ENCODE data around the gene ITPR3.
"Not testable (repeated sequence)": the region's sequence is repeated elsewhere in the genome, so short reads cannot be mapped to it uniquely, and the experiment has no call there.

The ITPR3 gene

GRCh38 chr6:33591424-33592032 is 29.6 kb upstream of the ITPR3 start:
- DNase-seq (ENCODE audit: low read depth), result no peak

GRCh38 chr6:33592280-33592594 is 28.9 kb upstream of the ITPR3 start:
- no peak for DNase-seq (ENCODE audit: low read depth)

- DNase-seq (ENCODE audit: low read depth), result no peak
These were observed 28.3 kb upstream of the ITPR3 start for GRCh38 chr6:33592595-33593413.

- no peak for DNase-seq (ENCODE audit: low read depth)
These were observed 27.8 kb upstream of the ITPR3 start for GRCh38 chr6:33593414-33593727.

- DNase-seq (ENCODE audit: low read depth), result no peak
These were observed 25.9 kb upstream of the ITPR3 start for GRCh38 chr6:33595001-33595846.

GRCh38 chr6:33596894-33597293 is 24.2 kb upstream of the ITPR3 start:
- not testable (repeated sequence) for DNase-seq (ENCODE audit: low read depth)

DNA sequence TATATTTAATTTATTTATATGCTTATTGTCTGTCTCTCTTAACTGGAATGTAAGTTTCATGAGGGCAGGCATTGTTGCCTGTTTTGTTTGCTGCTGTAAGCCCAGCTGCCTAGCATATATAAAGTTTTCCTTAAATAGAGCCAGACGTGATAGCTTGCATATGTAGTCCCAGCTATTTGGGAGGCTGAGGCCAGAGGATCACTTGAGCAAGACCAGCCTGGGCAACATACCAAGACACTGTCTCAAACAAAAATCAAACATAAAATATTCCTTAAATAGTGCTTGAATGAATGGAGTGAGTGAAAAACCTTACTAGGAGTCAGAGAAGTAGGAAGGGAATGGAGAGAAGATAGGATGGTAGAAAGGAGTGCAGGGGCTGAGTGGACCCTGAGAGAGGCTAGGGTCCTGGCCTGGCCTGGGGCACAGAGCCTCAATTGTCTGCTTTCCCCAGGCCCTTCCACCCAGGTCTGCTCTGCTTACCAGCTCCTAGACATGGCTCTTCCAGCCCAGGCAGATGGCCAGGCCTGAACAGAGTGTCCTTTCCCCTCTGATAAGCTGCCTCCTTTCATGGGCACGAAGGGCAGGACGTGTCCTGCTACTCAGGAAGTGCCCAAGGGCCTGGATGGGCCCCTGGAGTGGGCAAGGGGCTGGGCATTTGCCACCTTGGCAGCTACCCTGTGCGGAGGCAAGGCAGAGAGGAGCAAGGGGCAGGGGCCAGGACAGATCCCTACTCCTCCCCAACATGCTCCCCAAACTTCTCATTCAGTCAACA is 23.4 kb upstream of the ITPR3 start:
- no peak for DNase-seq (ENCODE audit: low read depth)

GRCh38 chr6:33599413-33599938 is 21.6 kb upstream of the ITPR3 start:
- no peak for DNase-seq (ENCODE audit: low read depth)

GRCh38 chr6:33600761-33601160 is 20.4 kb upstream of the ITPR3 start:
- DNase-seq (ENCODE audit: low read depth), result no peak

DNA sequence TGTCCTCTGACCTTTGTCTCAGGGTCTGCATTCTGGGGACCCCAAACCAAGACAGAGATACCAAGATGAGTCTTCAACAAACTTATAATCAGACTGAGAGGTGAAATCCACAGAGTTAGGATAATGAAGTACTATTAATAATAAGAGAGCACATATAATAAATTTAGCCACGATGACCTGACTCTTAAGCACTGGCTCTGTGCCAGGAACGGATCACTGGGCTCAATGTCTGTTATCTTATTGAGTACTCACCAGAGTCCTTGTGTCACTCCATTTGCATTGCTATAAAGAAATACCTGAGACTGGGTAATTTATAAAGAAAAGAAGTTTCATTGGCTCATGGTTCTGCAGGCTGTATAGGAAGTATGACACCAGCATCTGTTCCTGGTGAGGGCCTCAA is 18.9 kb upstream of the ITPR3 start:
- no peak for DNase-seq (ENCODE audit: low read depth)

DNA sequence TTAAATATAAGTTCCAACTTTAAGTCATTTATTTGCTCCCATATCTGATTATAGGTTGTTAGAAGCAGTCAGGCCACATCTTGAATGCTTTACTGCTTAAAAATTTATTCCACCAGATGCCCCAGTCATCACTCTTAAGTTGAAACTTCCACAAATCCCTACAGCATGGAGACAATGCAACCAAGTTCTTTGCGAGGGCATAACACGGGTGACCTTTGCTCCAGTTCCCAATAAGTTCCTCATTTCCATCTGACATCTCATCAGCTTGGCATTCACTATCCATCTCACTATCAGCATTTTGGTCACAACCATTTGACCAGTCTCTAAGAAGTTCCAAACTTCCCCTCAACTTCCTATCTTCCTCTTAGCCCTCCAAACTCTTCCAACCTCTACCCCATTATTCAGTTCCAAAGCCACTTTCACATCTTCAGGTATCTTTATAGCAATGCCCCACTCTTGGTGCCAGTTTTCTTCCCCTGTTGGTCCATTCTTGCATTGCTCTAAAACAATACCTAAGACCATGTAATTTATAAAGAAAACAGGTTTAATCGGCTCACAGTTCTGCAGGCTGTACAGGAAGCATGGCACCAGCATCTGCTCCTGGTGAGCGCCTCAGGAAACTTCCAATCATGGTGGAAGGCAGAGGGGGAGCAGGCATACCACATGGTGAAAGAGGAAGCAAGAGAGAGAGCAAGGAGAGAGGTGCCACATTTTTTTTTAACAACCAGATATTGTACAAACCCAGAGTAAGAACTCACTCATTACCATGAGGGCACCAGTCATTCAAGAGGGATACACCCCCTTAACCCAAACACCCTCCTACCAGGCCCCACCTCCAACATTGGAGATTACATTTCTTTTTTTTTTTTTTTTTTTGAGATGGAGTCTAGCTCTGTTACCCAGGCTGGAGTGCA is 15.9 kb upstream of the ITPR3 start:
- DNase-seq (ENCODE audit: low read depth), result no peak

- no peak for DNase-seq (ENCODE audit: low read depth)
These were observed 14.5 kb upstream of the ITPR3 start for GRCh38 chr6:33606642-33607041.

GRCh38 chr6:33607126-33607783 is 13.9 kb upstream of the ITPR3 start:
- no peak for DNase-seq (ENCODE audit: low read depth)

DNA sequence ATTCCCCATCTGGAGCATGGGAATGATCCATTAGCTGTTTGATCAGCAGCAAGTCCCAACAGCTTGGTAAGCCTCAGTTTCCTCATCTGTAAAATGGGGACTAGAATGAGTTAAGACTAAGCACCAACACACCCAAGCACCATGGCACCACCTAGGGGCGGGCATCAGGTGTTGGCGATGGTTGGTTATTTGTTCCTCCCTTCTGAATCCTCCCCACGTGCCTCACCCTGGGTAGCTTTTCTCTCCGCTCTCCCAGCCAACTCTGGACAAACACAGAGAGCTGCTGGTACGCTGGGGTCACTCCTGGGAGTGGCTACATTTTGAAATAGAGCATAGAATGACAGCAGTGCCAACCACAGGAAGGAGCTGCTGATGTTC is 13.3 kb upstream of the ITPR3 start:
- DNase-seq (ENCODE audit: low read depth), result no peak

DNA sequence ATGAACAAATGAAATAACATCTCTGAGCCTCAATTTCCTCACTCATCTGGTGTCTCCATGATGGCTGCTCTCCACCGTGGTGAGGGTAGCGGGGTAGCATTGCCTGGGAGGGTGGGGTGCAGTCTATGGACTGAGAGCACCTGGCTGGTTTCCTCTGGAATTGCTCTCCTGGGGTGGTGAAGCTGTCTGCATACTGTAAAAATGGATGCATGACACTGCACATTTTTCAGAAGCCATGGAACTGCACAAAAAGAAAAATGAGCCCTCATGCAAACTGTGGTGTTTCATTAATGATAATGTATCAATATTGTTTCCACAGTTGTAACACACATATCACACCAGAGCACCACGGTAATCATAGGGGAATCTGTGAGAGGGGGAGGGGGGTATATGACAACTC is 12.1 kb upstream of the ITPR3 start:
- DNase-seq (ENCODE audit: low read depth), result no peak

GRCh38 chr6:33609528-33609927 is 11.6 kb upstream of the ITPR3 start:
- DNase-seq (ENCODE audit: low read depth), result no peak

DNA sequence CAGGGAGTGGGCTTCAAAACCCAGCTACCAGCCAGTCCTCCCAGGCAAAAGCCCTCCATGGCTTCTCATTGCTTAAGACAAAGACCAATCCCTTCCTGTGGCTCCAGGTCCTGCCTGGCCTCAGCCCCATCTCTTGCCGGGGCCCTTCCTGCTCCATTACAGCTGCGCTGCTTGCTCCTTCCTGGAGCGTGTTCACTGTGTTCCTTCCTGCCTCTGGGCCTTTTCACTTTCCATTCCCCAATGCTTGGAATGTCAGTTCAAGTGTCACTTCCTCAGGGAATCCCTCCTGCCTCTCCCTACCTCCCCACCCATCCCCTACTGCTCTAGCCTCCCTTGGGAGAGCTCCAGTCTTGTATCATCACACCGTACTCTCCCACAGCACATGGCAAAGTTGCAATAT is 11.1 kb upstream of the ITPR3 start:
- DNase-seq (ENCODE audit: low read depth), result no peak

- DNase-seq (ENCODE audit: low read depth), result no peak
These were observed 10.1 kb upstream of the ITPR3 start for GRCh38 chr6:33610779-33611732.

GRCh38 chr6:33613146-33613794 is 7.9 kb upstream of the ITPR3 start:
- no peak for DNase-seq (ENCODE audit: low read depth)
